Fibroblast of the aortic adventitia (primary cell): ENCODE results near the gene UQCRQ. TPM values are rescaled to one million over a fixed set of nuclear protein-coding genes. Genes with fewer than 3 reads are reported as not detected.

ENCODE experiments used
- DNase-seq: peaks from one replicate; pipeline ENCODE4 v3.0.0-alpha.2; 2010; ENCODE audit warnings: low read depth
- H3K4me3 ChIP-seq: 2 replicates; pipeline ENCODE4 v1.5.1; 2011; ENCODE audit warnings: low read depth, mild to moderate bottlenecking, control low read depth, low read length, moderate library complexity
- CTCF ChIP-seq: IDR thresholded peaks from 2 replicates; pipeline ENCODE4 v1.5.1; 2011; ENCODE audit warnings: mild to moderate bottlenecking, low read length, control low read depth, inconsistent platforms; ENCODE audit not compliant: insufficient read depth
- total RNA-seq: library from RNA; depleted of rRNA; stranded (reverse); fragments of >200 nt; gene quantifications from 2 replicates; pipeline ENCODE4 v1.2.3, GENCODE V29; 2012; ENCODE audit warnings: low replicate concordance

The UQCRQ gene
- total RNA-seq, 1 donor, result 92.0 TPM

- H3K4me3 ChIP-seq, result no peak overlapping the region
- TF ChIP-seq CTCF, result no peak
- DNase-seq, result no peak
Measured at GRCh38 chr5:132840896-132841295, 25.5 kb upstream of the UQCRQ start.

GRCh38 chr5:132841305-132841704 is 25.1 kb upstream of the UQCRQ start:
- H3K4me3 ChIP-seq, result no peak overlapping the region
- no peak for TF ChIP-seq CTCF
- DNase-seq, result peak; percentile 43

GRCh38 chr5:132848270-132848669 is 18.2 kb upstream of the UQCRQ start:
- DNase-seq, result no peak
- no peak for TF ChIP-seq CTCF
- H3K4me3 ChIP-seq, result no peak overlapping the region

GRCh38 chr5:132849347-132849746 is 17.1 kb upstream of the UQCRQ start:
- no peak for TF ChIP-seq CTCF
- no peak for DNase-seq
- H3K4me3 ChIP-seq, result no peak overlapping the region

GRCh38 chr5:132850066-132850465 is 16.4 kb upstream of the UQCRQ start:
- no peak for TF ChIP-seq CTCF
- H3K4me3 ChIP-seq, result no peak overlapping the region
- DNase-seq, result no peak

- no peak overlapping the region for H3K4me3 ChIP-seq
- TF ChIP-seq CTCF, result no peak
Measured at GRCh38 chr5:132853323-132853722, 13.1 kb upstream of the UQCRQ start.

GRCh38 chr5:132853790-132854189 is 12.7 kb upstream of the UQCRQ start:
- DNase-seq, result no peak
- TF ChIP-seq CTCF, result no peak
- H3K4me3 ChIP-seq, result no peak overlapping the region

More at GRCh38 chr5:132853323-132853722, 13.1 kb upstream of the UQCRQ start:
- no peak for DNase-seq
